MM.1S (cell line): ENCODE results near the gene EGR4.

Experiments used
- DNase-seq: peaks from one replicate; pipeline ENCODE4 v3.0.0-alpha.2; 2015
- H2AFZ ChIP-seq: fragments of 300-600 bp; sonication (generic); 2 replicates; pipeline ENCODE4 v1.6.0; 2016; ENCODE audit warnings: antibody characterized with exemption, low read length
- H3F3A ChIP-seq: fragments of 300-600 bp; sonication (generic); 2 replicates; pipeline ENCODE4 v1.6.1; 2016; ENCODE audit warnings: mild to moderate bottlenecking, antibody characterized with exemption, low read length, moderate library complexity, mixed read lengths; ENCODE audit not compliant: insufficient read depth
- H3K27ac ChIP-seq: fragments of 300-600 bp; sonication (generic); 2 replicates; pipeline ENCODE4 v1.5.1; 2016; ENCODE audit warnings: mild to moderate bottlenecking, low read length
- H3K27me3 ChIP-seq: fragments of 300-600 bp; sonication (generic); replicated peaks from 2 replicates; pipeline ENCODE4 v1.6.0; 2016; ENCODE audit warnings: low read length; ENCODE audit not compliant: insufficient read depth
- H3K36me3 ChIP-seq: fragments of 300-600 bp; sonication (generic); replicated peaks from 2 replicates; pipeline ENCODE4 v1.6.1; 2016; ENCODE audit warnings: mild to moderate bottlenecking, low read length, mixed read lengths; ENCODE audit not compliant: insufficient read depth
- H3K4me1 ChIP-seq: fragments of 300-600 bp; sonication (generic); 2 replicates; pipeline ENCODE4 v1.6.1; 2016; ENCODE audit warnings: low read length, mixed read lengths
- H3K4me2 ChIP-seq: fragments of 300-600 bp; sonication (generic); 2 replicates; pipeline ENCODE4 v1.6.0; 2016; ENCODE audit warnings: low read depth, low read length
- H3K4me3 ChIP-seq: fragments of 300-600 bp; sonication (generic); 2 replicates; pipeline ENCODE4 v1.5.1; 2016; ENCODE audit warnings: low read length, mixed read lengths
- H3K79me2 ChIP-seq: fragments of 300-600 bp; sonication (generic); 2 replicates; pipeline ENCODE4 v1.6.1; 2016; ENCODE audit warnings: mixed run types, low read length, mixed read lengths
- H3K9ac ChIP-seq: fragments of 300-600 bp; sonication (generic); 2 replicates; pipeline ENCODE4 v1.6.1; 2016; ENCODE audit warnings: low read length, mixed read lengths
- H3K9me2 ChIP-seq: fragments of 300-600 bp; sonication (generic); replicated peaks from 2 replicates; pipeline ENCODE4 v1.6.1; 2016; ENCODE audit warnings: mild to moderate bottlenecking, low read length, mixed read lengths; ENCODE audit not compliant: insufficient read depth
- H3K9me3 ChIP-seq: fragments of 300-600 bp; sonication (generic); replicated peaks from 2 replicates; pipeline ENCODE4 v1.6.1; 2016; ENCODE audit warnings: mild to moderate bottlenecking, low read length, mixed read lengths; ENCODE audit not compliant: insufficient read depth
- H4K20me1 ChIP-seq: fragments of 300-600 bp; sonication (generic); 2 replicates; pipeline ENCODE4 v1.6.1; 2016; ENCODE audit warnings: mild to moderate bottlenecking, low read length, moderate library complexity, mixed read lengths; ENCODE audit not compliant: insufficient read depth
- EZH2 ChIP-seq: fragments of 300-600 bp; sonication (generic); optimal IDR thresholded peaks from 2 replicates; pipeline ENCODE3; 2017; ENCODE audit warnings: low read depth, mild to moderate bottlenecking, antibody characterized with exemption, low read length, mixed read lengths
- EZH2phosphoT487 ChIP-seq: fragments of 300-600 bp; sonication (generic); IDR thresholded peaks from 2 replicates; pipeline ENCODE4 v1.6.1; 2018; ENCODE audit warnings: antibody characterized with exemption, low read length
- TF ChIP-seq, protein P1 (sequence below): fragments of 300-600 bp; sonication (generic); IDR thresholded peaks from 2 replicates; pipeline ENCODE4 v1.5.1; 2016; ENCODE audit warnings: antibody characterized with exemption, low read length, mixed read lengths

Gene EGR4

DNA sequence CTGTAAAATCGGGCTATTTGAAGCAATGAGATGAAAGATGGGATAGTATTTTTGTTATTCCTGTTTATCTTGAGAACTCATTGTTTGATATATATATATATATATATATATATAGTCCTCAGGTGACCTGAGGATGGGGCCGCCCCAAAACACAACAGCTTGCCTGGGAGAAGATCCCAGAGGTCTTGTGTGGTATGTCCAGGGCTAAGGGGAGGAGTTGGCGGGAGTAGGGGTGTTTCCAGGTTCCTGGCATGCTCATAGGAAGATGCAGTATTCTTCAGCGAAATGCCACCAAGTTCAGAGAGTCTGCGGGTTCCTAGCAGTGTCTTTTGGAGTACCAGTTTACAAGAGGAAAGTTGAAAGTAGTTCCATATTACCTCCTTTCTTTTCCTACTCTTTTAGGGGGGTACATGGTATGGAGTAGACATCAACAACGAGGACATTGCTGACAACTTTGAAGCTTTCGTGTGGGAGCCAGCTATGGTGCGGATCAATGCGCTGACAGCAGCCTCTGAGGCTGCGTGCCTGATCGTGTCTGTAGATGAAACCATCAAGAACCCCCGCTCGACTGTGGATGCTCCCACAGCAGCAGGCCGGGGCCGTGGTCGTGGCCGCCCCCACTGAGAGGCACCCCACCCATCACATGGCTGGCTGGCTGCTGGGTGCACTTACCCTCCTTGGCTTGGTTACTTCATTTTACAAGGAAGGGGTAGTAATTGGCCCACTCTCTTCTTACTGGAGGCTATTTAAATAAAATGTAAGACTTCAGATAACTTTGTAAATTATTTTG is 40.9 kb downstream of the EGR4 start:
- Histone ChIP-seq H3K27me3 (no peaks in the 10 kb centered on the region), H3F3A (no peaks in the 10 kb centered on the region; the same call in 1 of the 2 replicates), H3K9ac (no peak overlapping the region), H2AFZ (no peak overlapping the region), H3K36me3 (peaks cover 18% of the 10 kb centered on the region), H3K4me1 (no peaks in the 10 kb centered on the region), H3K9me3 (no peaks in the 10 kb centered on the region), H3K27ac (no peak overlapping the region), H3K4me3 (no peak overlapping the region), H3K79me2 (no peaks in the 10 kb centered on the region), H3K9me2 (no peaks in the 10 kb centered on the region), H3K4me2 (no peak overlapping the region), H4K20me1 (no peaks in the 10 kb centered on the region)
- no peak for DNase-seq
- TF ChIP-seq, protein P1, sequence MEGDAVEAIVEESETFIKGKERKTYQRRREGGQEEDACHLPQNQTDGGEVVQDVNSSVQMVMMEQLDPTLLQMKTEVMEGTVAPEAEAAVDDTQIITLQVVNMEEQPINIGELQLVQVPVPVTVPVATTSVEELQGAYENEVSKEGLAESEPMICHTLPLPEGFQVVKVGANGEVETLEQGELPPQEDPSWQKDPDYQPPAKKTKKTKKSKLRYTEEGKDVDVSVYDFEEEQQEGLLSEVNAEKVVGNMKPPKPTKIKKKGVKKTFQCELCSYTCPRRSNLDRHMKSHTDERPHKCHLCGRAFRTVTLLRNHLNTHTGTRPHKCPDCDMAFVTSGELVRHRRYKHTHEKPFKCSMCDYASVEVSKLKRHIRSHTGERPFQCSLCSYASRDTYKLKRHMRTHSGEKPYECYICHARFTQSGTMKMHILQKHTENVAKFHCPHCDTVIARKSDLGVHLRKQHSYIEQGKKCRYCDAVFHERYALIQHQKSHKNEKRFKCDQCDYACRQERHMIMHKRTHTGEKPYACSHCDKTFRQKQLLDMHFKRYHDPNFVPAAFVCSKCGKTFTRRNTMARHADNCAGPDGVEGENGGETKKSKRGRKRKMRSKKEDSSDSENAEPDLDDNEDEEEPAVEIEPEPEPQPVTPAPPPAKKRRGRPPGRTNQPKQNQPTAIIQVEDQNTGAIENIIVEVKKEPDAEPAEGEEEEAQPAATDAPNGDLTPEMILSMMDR: no peak
- no peak for TF ChIP-seq EZH2phosphoT487
- TF ChIP-seq EZH2: no peak

DNA sequence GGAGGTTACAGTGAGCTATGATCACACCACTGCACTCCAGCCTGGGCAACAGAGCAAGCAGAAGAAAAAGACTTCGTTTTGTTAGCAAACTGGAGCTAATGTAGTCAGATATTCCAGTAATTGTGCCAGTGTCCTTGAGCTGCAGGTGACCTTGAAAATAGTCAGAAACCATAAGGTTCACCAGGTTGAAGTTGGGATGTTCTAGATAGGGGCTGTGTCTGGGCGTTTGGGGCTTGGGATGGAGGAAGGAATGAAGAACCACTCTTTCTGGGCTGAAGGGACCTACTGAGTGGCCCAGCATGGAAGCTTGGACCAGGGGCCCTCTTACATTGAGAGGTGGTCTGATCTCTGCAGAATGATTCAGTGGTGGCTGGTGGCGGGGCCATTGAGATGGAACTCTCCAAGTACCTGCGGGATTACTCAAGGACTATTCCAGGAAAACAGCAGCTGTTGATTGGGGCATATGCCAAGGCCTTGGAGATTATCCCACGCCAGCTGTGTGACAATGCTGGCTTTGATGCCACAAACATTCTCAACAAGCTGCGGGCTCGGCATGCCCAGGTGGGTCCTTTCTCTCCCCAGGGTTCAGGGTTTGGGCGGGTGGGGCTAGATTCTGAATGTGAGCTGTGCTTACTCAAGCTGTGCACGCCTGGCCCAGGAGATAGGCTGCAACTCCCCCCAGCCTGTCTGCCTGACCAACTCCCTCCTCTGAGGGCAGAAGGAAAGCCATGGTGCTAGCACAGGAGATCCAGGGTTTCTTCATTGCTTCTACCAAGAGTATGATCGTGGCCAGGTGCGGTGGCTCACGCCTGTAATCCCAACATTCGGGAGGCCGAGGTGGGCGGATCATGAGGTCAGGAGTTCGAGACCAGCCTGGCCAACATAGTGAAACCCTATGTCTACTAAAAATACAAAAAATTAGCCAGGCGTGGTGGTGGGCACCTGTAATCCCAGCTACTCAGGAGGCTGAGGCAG is 42.2 kb downstream of the EGR4 start:
- Histone ChIP-seq H3K9me2 (no peaks in the 10 kb centered on the region), H3K4me3 (no peak overlapping the region), H3K27ac (no peak overlapping the region), H3K4me1 (no peaks in the 10 kb centered on the region), H3K9ac (no peak overlapping the region), H3K9me3 (no peaks in the 10 kb centered on the region), H3F3A (no peaks in the 10 kb centered on the region), H3K27me3 (no peaks in the 10 kb centered on the region), H2AFZ (no peak overlapping the region), H3K4me2 (no peak overlapping the region), H3K79me2 (peaks cover 6% of the 10 kb centered on the region; the same call in 1 of the 2 replicates), H4K20me1 (no peaks in the 10 kb centered on the region), H3K36me3 (peaks cover 19% of the 10 kb centered on the region)
- DNase-seq: no peak
- TF ChIP-seq, protein P1: no peak
- no peak for TF ChIP-seq EZH2

DNA sequence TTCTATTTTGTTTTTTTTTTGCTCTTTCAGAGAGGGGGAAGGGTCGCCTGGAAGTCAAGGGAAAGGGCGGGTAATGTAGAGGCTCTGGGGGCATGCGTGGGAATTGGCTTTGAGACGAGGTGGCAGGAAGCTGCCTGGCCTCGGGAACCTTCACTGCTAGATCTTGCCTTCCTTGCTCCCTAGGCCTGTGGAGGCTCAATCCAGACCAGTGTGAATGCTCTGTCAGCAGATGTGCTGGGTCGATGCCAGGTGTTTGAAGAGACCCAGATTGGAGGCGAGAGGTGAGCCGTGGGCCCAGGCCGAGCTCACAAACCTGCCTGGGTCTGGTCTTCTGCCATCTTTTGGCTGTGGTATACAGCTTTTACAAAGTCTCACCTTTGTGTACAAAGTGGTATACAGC is 43.7 kb downstream of the EGR4 start:
- H3K79me2 ChIP-seq: peaks cover 20% of the 10 kb centered on the region
- no peak overlapping the region for H3K27ac ChIP-seq
- no peaks in the 10 kb centered on the region for H4K20me1 ChIP-seq
- no peak overlapping the region for H2AFZ ChIP-seq
- H3K36me3 ChIP-seq: peaks cover 24% of the 10 kb centered on the region
- no peak for DNase-seq
- no peaks in the 10 kb centered on the region for H3F3A ChIP-seq
- H3K4me3 ChIP-seq: no peak overlapping the region
- no peaks in the 10 kb centered on the region for H3K4me1 ChIP-seq
- H3K27me3 ChIP-seq: no peaks in the 10 kb centered on the region
- no peaks in the 10 kb centered on the region for H3K9me3 ChIP-seq
- no peak overlapping the region for H3K4me2 ChIP-seq
- TF ChIP-seq EZH2phosphoT487 (no peak), EZH2 (no peak)
- TF ChIP-seq, protein P1: no peak
- H3K9me2 ChIP-seq: no peaks in the 10 kb centered on the region
- H3K9ac ChIP-seq: no peak overlapping the region
